Epithelial cell of proximal tubule (primary cell): ENCODE data around the gene JAG1. TPM values are rescaled to one million over a fixed set of nuclear protein-coding genes. Genes with fewer than 3 reads are reported as not detected.

Experiments used
- DNase-seq: peaks from one replicate; pipeline ENCODE4 v3.0.0-alpha.2; 2011; ENCODE audit warnings: low read depth
- H3K4me3 ChIP-seq: 2 replicates; pipeline ENCODE4 v1.5.1; 2011; ENCODE audit warnings: low read depth, mild to moderate bottlenecking, low read length
- total RNA-seq: library from RNA; depleted of rRNA; stranded (reverse); fragments of >200 nt; gene quantifications from 2 replicates; pipeline ENCODE4 v1.2.3, GENCODE V29; 2015
- TF ChIP-seq, protein P1 (sequence below): conservative IDR thresholded peaks from 2 replicates; pipeline ENCODE4 v1.5.1; 2012; ENCODE audit warnings: low read depth, mild to moderate bottlenecking, low read length

Gene JAG1
- total RNA-seq, 1 donor from 2014 or later: 42.8 TPM

DNA sequence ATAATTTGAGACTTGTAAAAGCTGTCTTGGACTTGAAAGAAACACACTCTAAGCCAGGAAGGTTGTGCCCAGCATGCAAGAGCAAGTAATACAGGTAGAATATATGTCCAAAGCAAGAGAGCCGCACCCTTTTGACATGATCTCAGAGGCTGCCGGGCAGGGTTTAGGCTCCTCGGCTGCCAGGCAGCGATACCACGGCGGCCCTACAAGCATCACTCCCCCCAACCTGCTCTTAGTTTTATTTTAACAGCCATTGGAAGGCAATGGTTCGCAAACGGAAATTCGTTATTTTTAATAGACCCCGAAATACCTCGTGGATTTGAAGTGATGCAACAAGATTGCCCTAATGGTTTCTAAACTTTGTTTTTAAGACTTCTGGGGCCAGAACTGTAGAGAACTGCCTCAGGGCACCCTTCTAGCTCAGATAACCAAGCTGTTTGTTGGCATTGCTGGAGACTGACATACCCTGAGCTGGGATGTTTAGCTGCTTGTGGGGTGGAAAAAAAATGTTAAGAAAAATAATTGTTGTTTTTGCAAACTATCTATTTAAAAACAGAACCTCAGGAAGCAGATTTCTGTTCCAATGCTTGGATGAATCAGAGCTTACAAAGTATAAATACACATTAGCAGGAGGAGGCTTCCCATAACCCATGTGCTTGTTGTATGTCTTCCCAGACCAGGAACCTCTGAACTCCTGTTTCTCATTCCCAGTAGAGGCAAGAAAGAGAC, 39.0 kb downstream of the JAG1 start:
- DNase-seq: no peak
- H3K4me3 ChIP-seq: no peak overlapping the region
- TF ChIP-seq, protein P1, sequence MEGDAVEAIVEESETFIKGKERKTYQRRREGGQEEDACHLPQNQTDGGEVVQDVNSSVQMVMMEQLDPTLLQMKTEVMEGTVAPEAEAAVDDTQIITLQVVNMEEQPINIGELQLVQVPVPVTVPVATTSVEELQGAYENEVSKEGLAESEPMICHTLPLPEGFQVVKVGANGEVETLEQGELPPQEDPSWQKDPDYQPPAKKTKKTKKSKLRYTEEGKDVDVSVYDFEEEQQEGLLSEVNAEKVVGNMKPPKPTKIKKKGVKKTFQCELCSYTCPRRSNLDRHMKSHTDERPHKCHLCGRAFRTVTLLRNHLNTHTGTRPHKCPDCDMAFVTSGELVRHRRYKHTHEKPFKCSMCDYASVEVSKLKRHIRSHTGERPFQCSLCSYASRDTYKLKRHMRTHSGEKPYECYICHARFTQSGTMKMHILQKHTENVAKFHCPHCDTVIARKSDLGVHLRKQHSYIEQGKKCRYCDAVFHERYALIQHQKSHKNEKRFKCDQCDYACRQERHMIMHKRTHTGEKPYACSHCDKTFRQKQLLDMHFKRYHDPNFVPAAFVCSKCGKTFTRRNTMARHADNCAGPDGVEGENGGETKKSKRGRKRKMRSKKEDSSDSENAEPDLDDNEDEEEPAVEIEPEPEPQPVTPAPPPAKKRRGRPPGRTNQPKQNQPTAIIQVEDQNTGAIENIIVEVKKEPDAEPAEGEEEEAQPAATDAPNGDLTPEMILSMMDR: no peak

DNA sequence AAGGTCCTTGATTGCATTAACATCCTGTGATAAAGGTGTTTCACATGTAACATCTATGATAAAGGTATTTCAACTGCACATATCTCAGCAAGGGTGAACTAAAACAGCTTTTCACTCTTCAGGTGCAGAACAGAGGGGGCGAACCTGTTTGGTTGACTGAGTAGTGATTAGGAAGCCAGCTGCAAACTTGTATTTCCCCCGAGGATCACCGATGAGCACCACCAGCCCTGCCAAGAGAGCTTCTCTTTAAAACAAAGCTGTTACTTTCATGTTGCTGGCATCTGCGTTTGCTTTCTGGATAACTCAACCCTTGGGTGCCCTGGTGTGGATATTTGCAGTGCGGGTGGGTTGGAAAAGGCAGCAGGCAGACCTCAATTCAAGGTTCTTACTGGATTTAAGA, 39.6 kb downstream of the JAG1 start:
- H3K4me3 ChIP-seq: no peak overlapping the region
- TF ChIP-seq, protein P1: no peak
- DNase-seq: no peak

DNA sequence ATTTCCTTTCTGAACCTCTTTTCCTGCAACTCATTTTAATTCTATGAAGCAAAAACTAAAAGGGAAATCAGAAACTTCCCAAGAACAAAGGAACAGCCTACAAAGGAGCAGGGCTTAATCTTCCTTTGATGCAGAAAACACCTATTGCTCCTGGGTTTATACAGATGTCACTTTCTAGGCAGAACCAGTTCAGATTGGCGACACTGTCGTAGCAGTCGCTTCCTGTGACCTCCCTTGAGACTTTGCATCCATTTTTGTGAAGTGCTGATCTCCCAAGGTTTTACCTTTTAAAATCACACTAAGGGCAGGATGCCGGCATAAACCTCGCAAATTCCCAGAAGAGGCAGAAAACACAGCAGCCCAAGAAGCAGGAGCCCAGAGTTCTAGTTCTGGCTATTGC, 40.1 kb downstream of the JAG1 start:
- H3K4me3 ChIP-seq: no peak overlapping the region
- DNase-seq: no peak
- TF ChIP-seq, protein P1: no peak

DNA sequence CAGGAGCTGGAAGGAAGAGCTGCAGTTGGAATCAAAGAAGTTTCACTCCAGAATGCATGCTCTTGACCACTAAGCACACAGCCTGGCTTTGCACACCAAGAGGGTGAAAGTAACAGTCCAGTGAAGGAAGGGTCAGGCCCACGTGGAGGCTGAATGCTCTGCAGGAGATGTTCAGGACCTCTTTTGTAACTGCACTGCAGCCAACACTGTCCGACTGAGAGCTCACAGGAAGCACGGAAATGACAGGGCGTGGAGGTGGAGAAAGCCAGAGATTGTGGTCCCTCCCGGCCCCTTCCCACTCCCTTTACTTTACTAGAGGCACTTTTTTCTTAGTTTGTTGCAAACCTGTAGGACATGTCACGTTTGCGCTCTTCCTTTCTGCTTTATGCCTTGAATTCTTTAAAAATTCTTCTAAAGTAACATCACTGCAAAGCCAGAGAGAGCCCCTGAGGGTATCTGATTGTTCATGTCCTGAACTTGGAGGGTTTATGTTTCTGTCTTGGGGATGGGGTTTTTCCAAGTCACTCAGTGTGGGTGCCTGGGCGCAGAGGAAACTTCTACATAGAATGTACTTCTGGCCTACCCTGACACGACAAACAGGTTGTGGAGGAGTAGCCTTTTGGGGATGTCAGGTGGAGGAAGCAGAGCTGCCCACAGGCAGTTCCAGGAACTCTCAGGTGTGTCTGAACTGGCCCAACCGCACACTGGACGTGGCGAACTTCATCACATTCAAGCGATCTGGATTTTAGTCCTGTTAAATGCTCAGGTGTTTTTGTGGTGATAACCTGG, 40.9 kb downstream of the JAG1 start:
- no peak overlapping the region for H3K4me3 ChIP-seq
- DNase-seq: no peak
- TF ChIP-seq, protein P1: no peak

DNA sequence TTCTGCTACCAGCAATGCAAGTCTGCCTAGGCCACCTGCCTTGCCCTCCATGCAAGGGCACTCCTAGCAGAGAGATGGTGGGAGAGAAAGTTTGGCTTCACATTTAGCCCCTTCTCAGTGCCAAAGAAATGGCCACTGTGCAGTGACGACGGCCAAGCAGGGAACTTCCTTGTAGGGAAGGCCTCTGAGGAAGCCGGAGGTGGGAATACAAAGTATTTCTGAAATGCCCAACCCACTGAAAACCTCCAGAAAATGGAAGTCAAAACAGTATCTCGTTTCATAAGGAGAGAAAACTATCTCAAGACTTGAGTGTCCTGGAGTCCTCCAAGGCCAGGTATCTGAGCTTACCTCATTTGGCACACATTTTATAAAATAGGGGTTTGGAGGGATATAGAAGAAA, 42.7 kb downstream of the JAG1 start:
- no peak for DNase-seq
- TF ChIP-seq, protein P1: no peak
- H3K4me3 ChIP-seq: no peak overlapping the region

DNA sequence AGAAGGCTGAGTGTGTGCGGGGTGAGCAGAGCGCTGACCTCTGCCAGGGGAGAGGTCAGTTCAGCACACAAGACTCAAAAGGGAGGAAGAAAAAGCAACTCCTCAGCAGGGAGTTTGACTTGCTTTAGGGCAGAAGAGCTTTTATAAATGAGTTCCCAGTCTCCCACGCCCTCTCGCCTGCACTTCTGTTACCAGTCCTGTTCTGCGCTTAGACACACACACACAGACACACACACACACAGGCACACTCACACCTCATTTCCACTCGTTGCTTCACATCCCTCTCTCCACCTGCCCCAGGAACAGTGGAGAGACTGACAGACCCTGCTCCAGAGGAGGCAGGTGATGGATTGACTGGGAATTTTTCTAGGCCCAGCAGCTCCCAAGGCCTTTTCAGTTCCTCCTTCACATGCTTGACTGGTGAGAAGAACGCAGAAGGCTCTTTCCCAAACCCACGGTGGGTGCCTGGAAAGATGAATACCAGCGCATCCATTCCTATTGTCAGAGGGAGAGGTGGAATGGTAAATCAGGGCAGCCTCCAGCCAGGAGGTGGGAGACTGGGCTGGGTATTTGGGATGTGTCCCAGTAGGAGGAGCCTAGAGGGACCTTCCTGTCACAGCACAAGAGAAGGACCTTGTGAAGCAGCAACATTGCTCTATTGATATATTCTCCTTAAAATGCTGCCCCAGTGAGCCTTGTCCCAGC, 43.7 kb downstream of the JAG1 start:
- TF ChIP-seq, protein P1: no peak
- no peak for DNase-seq
- no peak overlapping the region for H3K4me3 ChIP-seq
